ENCODE measurements around the gene PARVA.

GRCh38 chr11:12432507-12432906 lies 55.1 kb downstream of the PARVA start:
- TF ChIP-seq EZH2 (IDR thresholded peaks at IDR 0.05; ENCODE audit: borderline replicate concordance) (no peak), CTCF (IDR thresholded peaks at IDR 0.05; ENCODE audit: poor library complexity) (no peak)
